ENCODE measurements around the gene MAOA. TPM values are rescaled to one million over a fixed set of nuclear protein-coding genes. Genes with fewer than 3 reads are reported as not detected.

MAOA gene
- polyA plus RNA-seq, 2 of the 4 experiments (the other 2 are of a cell fraction), result 0.34 to 5.6 TPM

DNA sequence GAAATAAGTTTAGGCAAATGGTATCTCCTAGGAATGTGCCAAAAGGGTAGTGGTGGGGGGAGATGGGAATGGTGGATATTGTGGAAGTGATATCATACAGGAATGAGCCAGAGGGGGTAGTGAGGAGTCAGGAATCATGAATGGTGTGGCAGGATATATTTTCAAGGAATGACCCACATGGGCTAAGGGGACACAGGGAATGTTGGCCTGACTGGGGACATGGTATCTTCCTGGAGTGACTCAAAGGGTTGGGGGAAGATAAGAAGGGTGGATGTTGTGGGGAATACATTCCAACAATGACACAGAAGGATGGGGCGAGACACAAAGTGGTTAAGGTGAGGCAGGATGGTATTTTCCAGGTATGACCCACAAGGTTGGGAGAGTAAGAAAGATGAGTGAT, 60.6 kb downstream of the MAOA start:
- H3K4me2 ChIP-seq, result no peak overlapping the region
- no peak for DNase-seq (ENCODE audit: low read depth in 1 of 2, low spot score in 1 of 2)
- TF ChIP-seq KDM1A (IDR thresholded peaks at IDR 0.05; ENCODE audit: low read depth) (no peak), CHD2 (IDR thresholded peaks at IDR 0.05; ENCODE audit: low read length, partially characterized antibody) (no peak), KDM5A (IDR thresholded peaks at IDR 0.05) (no peak)

DNA sequence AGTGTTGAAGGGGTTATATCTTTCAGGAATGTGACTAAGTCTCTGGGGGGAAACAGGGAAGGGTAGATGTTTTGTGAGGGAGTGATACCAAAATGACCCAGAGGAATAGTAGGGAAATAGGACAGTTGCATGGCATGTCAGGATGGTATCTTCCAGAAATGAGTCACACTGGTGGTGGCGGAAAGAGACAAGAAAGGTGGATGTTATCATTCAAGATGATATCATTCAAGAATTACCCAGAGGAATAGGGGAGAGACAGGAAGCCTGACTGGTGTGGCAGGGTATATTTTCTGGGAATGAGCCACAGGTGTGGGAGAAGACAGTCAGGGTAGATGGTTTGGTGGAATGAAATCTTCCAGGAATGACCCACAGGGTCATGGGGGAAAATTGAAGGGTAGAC, 61.1 kb downstream of the MAOA start:
- ATAC-seq (no peak), FAIRE-seq (no peak), DNase-seq (ENCODE audit: low read depth in 1 of 2, low spot score in 1 of 2) (no peak)
- POLR2A ChIA-PET, result no interaction called here
- CTCF ChIA-PET, result no interaction called here
- TF ChIP-seq, protein P1, sequence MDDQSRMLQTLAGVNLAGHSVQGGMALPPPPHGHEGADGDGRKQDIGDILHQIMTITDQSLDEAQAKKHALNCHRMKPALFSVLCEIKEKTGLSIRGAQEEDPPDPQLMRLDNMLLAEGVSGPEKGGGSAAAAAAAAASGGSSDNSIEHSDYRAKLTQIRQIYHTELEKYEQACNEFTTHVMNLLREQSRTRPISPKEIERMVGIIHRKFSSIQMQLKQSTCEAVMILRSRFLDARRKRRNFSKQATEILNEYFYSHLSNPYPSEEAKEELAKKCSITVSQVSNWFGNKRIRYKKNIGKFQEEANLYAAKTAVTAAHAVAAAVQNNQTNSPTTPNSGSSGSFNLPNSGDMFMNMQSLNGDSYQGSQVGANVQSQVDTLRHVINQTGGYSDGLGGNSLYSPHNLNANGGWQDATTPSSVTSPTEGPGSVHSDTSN (IDR thresholded peaks at IDR 0.05), result no peak
- no peak for TF ChIP-seq ZFP36 (IDR thresholded peaks at IDR 0.05; ENCODE audit: borderline replicate concordance, partially characterized antibody)
- TF ChIP-seq, protein P2, sequence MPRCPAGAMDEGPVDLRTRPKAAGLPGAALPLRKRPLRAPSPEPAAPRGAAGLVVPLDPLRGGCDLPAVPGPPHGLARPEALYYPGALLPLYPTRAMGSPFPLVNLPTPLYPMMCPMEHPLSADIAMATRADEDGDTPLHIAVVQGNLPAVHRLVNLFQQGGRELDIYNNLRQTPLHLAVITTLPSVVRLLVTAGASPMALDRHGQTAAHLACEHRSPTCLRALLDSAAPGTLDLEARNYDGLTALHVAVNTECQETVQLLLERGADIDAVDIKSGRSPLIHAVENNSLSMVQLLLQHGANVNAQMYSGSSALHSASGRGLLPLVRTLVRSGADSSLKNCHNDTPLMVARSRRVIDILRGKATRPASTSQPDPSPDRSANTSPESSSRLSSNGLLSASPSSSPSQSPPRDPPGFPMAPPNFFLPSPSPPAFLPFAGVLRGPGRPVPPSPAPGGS (IDR thresholded peaks at IDR 0.05), result no peak
- no peak for TF ChIP-seq ZNF302 (CRISPR knock-in tag; IDR thresholded peaks at IDR 0.05)
- no peak for TF ChIP-seq CHD4 (IDR thresholded peaks at IDR 0.05; ENCODE audit: borderline replicate concordance)
- TF ChIP-seq RAD21 (conservative IDR thresholded peaks at IDR 0.05 in 1 of 2, IDR thresholded peaks at IDR 0.05 in 1 of 2), result no peak
- no peak for TF ChIP-seq FOSL2 (IDR thresholded peaks at IDR 0.05)
- no peak for TF ChIP-seq FOSL2 (CRISPR knock-in tag; IDR thresholded peaks at IDR 0.05)
- no peak for TF ChIP-seq NPAS2 (CRISPR knock-in tag; IDR thresholded peaks at IDR 0.05; ENCODE audit: borderline replicate concordance)
- no peak for TF ChIP-seq PHF8 (IDR thresholded peaks at IDR 0.05; ENCODE audit: borderline replicate concordance, low read depth)
- TF ChIP-seq, protein P3, sequence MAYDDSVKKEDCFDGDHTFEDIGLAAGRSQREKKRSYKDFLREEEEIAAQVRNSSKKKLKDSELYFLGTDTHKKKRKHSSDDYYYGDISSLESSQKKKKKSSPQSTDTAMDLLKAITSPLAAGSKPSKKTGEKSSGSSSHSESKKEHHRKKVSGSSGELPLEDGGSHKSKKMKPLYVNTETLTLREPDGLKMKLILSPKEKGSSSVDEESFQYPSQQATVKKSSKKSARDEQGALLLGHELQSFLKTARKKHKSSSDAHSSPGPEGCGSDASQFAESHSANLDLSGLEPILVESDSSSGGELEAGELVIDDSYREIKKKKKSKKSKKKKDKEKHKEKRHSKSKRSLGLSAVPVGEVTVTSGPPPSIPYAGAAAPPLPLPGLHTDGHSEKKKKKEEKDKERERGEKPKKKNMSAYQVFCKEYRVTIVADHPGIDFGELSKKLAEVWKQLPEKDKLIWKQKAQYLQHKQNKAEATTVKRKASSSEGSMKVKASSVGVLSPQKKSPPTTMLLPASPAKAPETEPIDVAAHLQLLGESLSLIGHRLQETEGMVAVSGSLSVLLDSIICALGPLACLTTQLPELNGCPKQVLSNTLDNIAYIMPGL (CRISPR knock-in tag; IDR thresholded peaks at IDR 0.05; ENCODE audit: borderline replicate concordance), result no peak
- TF ChIP-seq RARB (CRISPR knock-in tag; IDR thresholded peaks at IDR 0.05), result no peak
- TF ChIP-seq RCOR1 (IDR thresholded peaks at IDR 0.05; ENCODE audit: low read depth, low read length), result no peak
- TF ChIP-seq HEYL (CRISPR knock-in tag; IDR thresholded peaks at IDR 0.05), result no peak
- TF ChIP-seq TP53 (CRISPR knock-in tag; IDR thresholded peaks at IDR 0.05), result no peak
- TF ChIP-seq, protein P4, sequence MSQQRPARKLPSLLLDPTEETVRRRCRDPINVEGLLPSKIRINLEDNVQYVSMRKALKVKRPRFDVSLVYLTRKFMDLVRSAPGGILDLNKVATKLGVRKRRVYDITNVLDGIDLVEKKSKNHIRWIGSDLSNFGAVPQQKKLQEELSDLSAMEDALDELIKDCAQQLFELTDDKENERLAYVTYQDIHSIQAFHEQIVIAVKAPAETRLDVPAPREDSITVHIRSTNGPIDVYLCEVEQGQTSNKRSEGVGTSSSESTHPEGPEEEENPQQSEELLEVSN (IDR thresholded peaks at IDR 0.05; ENCODE audit: borderline replicate concordance, low read depth), result no peak
- TF ChIP-seq FOXS1 (CRISPR knock-in tag; IDR thresholded peaks at IDR 0.05), result no peak
- H3K4me1 ChIP-seq, result no peaks in the 10 kb centered on the region
- no peaks in the 10 kb centered on the region for H3K9me3 ChIP-seq
- H3K4me3 ChIP-seq, result no peak overlapping the region
- no peak overlapping the region for H3K4me2 ChIP-seq
- WGBS (ENCODE audit: missing lambda C conversion rate), result 50% methylated on average over 1 of the region's 1 CpG
- H3K27ac ChIP-seq, result no peak overlapping the region

More for the DNA sequence above, 60.6 kb downstream of the MAOA start:
- ChIA-PET CTCF (no interaction called here), POLR2A (no interaction called here)
- Histone ChIP-seq H3K27ac (no peak overlapping the region), H3K4me3 (no peak overlapping the region), H3K4me1 (no peaks in the 10 kb centered on the region), H3K9me3 (no peaks in the 10 kb centered on the region)
- no peak for ATAC-seq
- 38% methylated on average over 1 of the region's 1 CpG for WGBS (ENCODE audit: missing lambda C conversion rate)
- no peak for FAIRE-seq

DNA sequence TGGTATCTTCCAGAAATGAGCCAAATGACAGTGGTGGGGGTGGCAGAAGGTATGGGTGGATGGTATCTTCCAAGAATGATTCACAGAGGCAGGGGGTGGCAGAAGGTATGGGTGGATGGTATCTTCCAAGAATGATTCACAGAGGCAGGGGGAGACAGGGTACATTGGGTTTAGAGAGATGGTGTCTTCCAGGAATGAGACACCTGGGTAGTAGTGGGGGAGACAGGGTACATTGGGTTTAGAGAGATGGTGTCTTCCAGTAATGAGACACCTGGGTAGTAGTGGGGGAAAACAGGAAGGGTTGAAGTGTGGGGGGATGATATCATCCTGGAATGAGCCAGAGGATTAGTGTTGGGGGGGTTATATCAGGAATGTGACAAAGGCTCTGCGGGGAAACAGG, 62.0 kb downstream of the MAOA start:
- no peak for TF ChIP-seq CEBPB (IDR thresholded peaks at IDR 0.05)
- no peak for TF ChIP-seq ESRRA (IDR thresholded peaks at IDR 0.05; ENCODE audit: borderline replicate concordance, low read length)
- no peak for TF ChIP-seq ZC3H11A (IDR thresholded peaks at IDR 0.05)
- TF ChIP-seq MYC (IDR thresholded peaks at IDR 0.05; ENCODE audit: borderline replicate concordance, low read length), result no peak
- TF ChIP-seq JUNB (IDR thresholded peaks at IDR 0.05), result no peak
- no peak for TF ChIP-seq SREBF2 (IDR thresholded peaks at IDR 0.05)

More for the DNA sequence above, 62.0 kb downstream of the MAOA start:
- FAIRE-seq, result no peak
- DNase-seq (ENCODE audit: low read depth in 1 of 2, low spot score in 1 of 2), result no peak
- ATAC-seq, result no peak
- Histone ChIP-seq H3K4me1 (no peaks in the 10 kb centered on the region), H3K4me3 (no peak overlapping the region), H3K27ac (no peak overlapping the region), H3K9me3 (no peaks in the 10 kb centered on the region), H3K4me2 (no peak overlapping the region)
- CTCF ChIA-PET, result no interaction called here
- 71% methylated on average over 1 of the region's 1 CpG for WGBS (ENCODE audit: missing lambda C conversion rate)
- POLR2A ChIA-PET, result no interaction called here

Data from A549 (cell line).